ENCODE measurements around the gene SYTL5. TPM values are rescaled to one million over a fixed set of nuclear protein-coding genes. Genes with fewer than 3 reads are reported as not detected.
A peak's percentile ranks its signal among the peaks of the same experiment; 100 is the strongest.

SYTL5 gene
- 1.6 TPM for total RNA-seq
- long read RNA-seq, partial matches to known transcripts: 0 of 2 reads
- long read RNA-seq, other reads (novel, unspliced or antisense): 2 of 2 reads

DNA sequence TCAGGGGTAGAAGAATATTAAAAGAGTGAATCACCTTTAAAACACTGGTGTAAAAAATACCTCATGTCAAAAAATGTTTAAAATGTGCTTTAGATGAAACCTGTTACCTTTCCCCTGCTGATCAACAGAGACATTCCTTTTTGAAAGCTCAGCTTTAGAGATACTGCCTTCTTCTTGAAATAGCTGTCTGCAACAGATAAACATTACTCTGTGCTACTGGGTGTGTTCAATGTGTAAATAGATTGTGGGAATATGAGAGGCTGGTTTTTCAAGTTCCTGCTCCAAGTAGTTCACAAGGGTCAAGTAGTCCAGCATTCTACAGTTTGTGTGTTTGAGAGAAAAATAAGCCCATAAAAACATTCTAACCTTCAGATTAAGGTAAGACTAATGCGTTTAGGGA lies at the start of gene SYTL5:
TSS of gene SYTL5 (plus strand) at position 263 of the 400 bp plus-strand sequence. CDS start 27,337 bp downstream, outside the sequence.
- TF ChIP-seq, protein P1, sequence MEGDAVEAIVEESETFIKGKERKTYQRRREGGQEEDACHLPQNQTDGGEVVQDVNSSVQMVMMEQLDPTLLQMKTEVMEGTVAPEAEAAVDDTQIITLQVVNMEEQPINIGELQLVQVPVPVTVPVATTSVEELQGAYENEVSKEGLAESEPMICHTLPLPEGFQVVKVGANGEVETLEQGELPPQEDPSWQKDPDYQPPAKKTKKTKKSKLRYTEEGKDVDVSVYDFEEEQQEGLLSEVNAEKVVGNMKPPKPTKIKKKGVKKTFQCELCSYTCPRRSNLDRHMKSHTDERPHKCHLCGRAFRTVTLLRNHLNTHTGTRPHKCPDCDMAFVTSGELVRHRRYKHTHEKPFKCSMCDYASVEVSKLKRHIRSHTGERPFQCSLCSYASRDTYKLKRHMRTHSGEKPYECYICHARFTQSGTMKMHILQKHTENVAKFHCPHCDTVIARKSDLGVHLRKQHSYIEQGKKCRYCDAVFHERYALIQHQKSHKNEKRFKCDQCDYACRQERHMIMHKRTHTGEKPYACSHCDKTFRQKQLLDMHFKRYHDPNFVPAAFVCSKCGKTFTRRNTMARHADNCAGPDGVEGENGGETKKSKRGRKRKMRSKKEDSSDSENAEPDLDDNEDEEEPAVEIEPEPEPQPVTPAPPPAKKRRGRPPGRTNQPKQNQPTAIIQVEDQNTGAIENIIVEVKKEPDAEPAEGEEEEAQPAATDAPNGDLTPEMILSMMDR (IDR thresholded peaks at IDR 0.05): no peak
- Histone ChIP-seq H3K27me3 (ENCODE audit: low read depth) (no peaks in the 10 kb centered on the region), H3K27ac (no peak within 1 kb of the TSS), H3K9me3 (no peaks in the 10 kb centered on the region), H3K36me3 (no peaks in the 10 kb centered on the region), H3K4me3 (no peak within 1 kb of the TSS), H3K4me1 (no peaks in the 10 kb centered on the region)
- intact Hi-C loops (cut with DNase I): no loop called here
- ATAC-seq: peak; percentile 58 to 85
- DNase-seq: no peak

DNA sequence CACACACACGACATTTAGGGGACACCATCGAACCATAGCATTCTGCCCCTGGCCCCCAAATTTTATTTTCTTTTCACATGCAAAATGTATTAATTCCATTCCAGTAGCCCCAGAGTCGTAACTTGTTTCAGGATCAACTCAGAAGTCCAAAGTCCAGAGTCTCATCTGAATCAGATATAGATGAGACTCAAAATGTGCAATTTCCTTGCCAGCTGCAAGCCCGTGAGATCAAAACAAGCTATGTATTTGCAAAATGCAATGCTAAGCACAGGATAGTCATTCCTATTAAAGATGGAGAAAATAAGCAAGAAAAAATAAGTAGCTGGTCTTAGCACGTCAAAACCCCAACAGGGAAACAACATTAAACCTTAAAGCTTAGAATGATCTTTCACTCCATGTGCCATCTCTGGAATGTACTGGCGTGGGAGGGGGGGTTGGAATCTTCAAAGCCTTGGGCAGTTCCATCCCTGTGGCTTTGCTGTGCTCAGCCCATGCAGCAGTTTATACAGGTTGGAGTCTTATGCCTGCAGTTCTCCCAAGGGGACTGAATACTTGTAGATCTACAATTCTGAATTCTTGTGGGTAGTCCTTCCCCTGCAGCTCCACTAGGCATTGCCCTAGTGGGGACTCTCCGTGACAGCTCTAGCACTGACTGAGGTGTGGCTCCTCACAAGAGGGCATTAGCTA lies 47.7 kb upstream of the SYTL5 start:
- ATAC-seq (no peak), DNase-seq (no peak)
- Histone ChIP-seq H3K4me3 (no peak overlapping the region), H3K27ac (no peak overlapping the region), H3K27me3 (ENCODE audit: low read depth) (no peaks in the 10 kb centered on the region), H3K4me1 (no peaks in the 10 kb centered on the region), H3K9me3 (no peaks in the 10 kb centered on the region), H3K36me3 (no peaks in the 10 kb centered on the region)
- TF ChIP-seq, protein P1 (IDR thresholded peaks at IDR 0.05): no peak
- intact Hi-C loops (cut with DNase I): no loop called here

DNA sequence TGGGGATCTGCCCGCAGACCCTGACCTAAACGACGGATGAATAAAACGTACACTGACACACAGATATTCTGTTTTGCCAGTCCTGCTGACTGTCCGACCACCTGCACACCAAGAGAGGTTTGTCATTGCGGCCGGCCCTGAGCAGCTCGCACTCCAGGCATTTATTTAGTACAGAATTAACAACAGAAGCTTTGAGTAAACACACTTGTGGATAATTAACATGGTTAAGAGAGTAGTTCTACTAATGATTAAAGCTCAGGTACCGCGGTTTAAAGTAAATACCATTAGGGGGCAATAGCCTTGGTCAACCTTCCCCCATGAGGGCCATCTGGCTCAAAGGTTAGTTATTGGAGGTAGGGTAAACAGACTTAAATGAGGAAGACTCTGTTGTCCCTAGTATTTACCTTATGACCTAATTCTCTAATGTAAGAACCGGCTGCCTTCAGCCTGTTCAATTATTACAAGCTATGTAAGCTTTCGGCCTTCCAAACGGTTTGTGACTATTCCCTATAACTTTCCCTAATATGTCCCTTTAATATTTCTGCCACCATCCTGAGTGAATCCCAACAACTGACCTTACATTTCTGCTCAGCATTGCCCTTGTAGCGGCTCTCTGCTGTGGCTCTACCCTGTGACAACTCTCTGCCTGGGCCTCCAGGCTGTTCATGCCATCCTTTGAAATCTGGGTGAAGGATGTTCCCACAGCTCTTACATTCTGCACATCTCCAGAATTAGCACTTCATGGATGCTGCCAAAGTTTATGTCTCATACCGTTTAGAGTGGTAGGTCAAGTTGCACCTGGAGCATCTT lies 46.9 kb upstream of the SYTL5 start:
- no peak for ATAC-seq

DNA sequence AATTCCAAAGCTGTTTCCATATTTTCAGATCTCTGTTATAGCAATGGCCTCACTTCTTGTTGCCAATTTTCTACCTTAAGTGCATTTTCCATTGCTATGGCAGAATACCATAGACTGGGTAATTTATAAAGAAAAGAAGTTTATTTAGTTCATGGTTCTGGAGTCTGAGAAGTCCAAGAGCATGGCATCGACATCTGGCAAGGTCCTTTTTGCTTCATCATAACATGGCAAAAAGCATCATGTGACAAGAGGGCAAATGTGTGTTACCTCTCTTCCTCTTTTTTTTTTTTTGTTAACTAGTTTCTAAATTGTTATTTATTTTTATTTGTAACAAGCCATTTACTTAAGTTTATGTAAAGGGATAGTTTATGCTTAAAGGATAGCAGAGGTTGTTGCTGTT lies 45.2 kb upstream of the SYTL5 start:
- TF ChIP-seq, protein P1 (IDR thresholded peaks at IDR 0.05): no peak
- no peak for DNase-seq

More for the DNA sequence above, 46.9 kb upstream of the SYTL5 start:
- no peaks in the 10 kb centered on the region for H3K4me1 ChIP-seq
- intact Hi-C loops (cut with DNase I): no loop called here
- H3K27me3 ChIP-seq (ENCODE audit: low read depth): no peaks in the 10 kb centered on the region
- no peaks in the 10 kb centered on the region for H3K9me3 ChIP-seq
- no peak overlapping the region for H3K4me3 ChIP-seq
- TF ChIP-seq, protein P1 (IDR thresholded peaks at IDR 0.05): no peak
- no peaks in the 10 kb centered on the region for H3K36me3 ChIP-seq
- DNase-seq: no peak
- H3K27ac ChIP-seq: no peak overlapping the region

DNA sequence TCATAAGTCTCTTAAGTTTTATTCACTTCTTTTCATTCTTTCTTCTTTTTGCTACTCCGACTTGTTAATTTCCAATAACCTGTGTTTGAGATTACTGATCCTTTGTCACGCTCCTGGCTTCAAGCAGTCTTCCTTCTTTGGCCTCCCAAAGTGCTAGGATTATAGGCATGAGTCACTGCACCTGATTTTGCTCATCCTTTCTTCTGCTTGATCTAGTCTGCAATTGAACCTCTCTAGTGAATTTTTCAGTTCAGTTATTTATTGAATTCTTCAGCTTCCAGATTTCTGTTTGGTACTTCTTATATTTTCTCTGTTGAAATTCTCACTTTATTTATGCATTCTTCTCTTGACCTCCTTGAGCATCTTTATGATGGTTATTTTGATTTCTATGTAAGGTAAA lies 38.6 kb upstream of the SYTL5 start:
- TF ChIP-seq, protein P1 (IDR thresholded peaks at IDR 0.05): no peak
- H3K9me3 ChIP-seq: no peaks in the 10 kb centered on the region
- H3K4me1 ChIP-seq: no peaks in the 10 kb centered on the region
- no peaks in the 10 kb centered on the region for H3K36me3 ChIP-seq
- H3K27me3 ChIP-seq (ENCODE audit: low read depth): no peaks in the 10 kb centered on the region
- ATAC-seq (no peak), DNase-seq (no peak)
- intact Hi-C loops (cut with DNase I): no loop called here
- no peak overlapping the region for H3K4me3 ChIP-seq
- H3K27ac ChIP-seq: no peak overlapping the region

More for the DNA sequence above, 45.2 kb upstream of the SYTL5 start:
- H3K27me3 ChIP-seq (ENCODE audit: low read depth): no peaks in the 10 kb centered on the region
- no peaks in the 10 kb centered on the region for H3K4me1 ChIP-seq
- H3K27ac ChIP-seq: no peak overlapping the region
- ATAC-seq: no peak
- no peaks in the 10 kb centered on the region for H3K9me3 ChIP-seq
- H3K4me3 ChIP-seq: no peak overlapping the region
- no peaks in the 10 kb centered on the region for H3K36me3 ChIP-seq
- intact Hi-C loops (cut with DNase I): no loop called here

Data from lower lobe of right lung (tissue), 2 donors.